H1 (cell line): Measurements from ENCODE around the gene NME4. TPM values are rescaled to one million over a fixed set of nuclear protein-coding genes. Genes with fewer than 3 reads are reported as not detected.

Experiments
- polyA plus RNA-seq, 7 experiments: library from polyadenylated mRNA; depleted of rRNA in 3 of 7; stranded (reverse) in 5 of 7; unstranded in 2 of 7; fragments of >200 nt in 5 of 7; fragments of 200-250 nt in 2 of 7; gene quantifications; 1 replicate in 5 of 7; 2 replicates in 1 of 7; 4 replicates in 1 of 7; pipeline versions ENCODE4 v1.2.1 to v1.2.3, GENCODE V29; 2011 to 2013; ENCODE audit warnings: missing spikeins in 2 of 7, mixed read lengths in 2 of 7
- total RNA-seq: library from RNA; stranded (reverse); fragmentation: NEBNext Ultra II Directional; extraction: Animal tissue kit (Norgen Biotek cat#: 25700); gene quantifications from 2 replicates; pipeline ENCODE4 v1.2.1, GENCODE V29; 2021
- TF ChIP-seq, protein P1 (sequence below): fragments of 300-600 bp; sonication (generic); IDR thresholded peaks from 2 replicates; pipeline ENCODE4 v1.7.1; 2012; ENCODE audit warnings: low read length, moderate library complexity, mild to moderate bottlenecking, inconsistent platforms; ENCODE audit not compliant: insufficient replicate concordance

NME4 gene
- total and polyA plus RNA-seq, 2 of the 8 experiments (the other 6 are each of a cell fraction or from before 2014, with no cell fraction given): 408 to 863 TPM

DNA sequence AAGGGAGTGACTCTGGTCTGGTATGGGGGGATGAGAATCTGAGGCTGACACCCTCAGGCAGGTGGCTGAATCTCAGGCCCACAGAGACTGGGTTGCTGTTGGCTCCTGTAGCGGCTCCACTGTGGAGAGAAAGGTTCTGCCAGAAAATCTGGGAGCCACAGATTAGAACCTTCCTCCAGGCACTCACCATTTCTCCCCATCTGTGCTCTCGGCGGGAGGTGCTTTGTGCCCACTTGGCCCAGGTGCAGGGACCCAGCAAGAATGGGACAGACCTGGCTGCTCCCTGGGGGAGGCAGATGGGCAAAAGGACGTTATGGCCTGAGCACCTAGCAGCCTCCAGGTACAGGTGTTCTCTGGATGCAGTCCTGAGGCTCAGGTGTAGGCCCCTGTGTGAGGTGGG is 48.6 kb downstream of the NME4 start (continued):
- TF ChIP-seq, protein P1, sequence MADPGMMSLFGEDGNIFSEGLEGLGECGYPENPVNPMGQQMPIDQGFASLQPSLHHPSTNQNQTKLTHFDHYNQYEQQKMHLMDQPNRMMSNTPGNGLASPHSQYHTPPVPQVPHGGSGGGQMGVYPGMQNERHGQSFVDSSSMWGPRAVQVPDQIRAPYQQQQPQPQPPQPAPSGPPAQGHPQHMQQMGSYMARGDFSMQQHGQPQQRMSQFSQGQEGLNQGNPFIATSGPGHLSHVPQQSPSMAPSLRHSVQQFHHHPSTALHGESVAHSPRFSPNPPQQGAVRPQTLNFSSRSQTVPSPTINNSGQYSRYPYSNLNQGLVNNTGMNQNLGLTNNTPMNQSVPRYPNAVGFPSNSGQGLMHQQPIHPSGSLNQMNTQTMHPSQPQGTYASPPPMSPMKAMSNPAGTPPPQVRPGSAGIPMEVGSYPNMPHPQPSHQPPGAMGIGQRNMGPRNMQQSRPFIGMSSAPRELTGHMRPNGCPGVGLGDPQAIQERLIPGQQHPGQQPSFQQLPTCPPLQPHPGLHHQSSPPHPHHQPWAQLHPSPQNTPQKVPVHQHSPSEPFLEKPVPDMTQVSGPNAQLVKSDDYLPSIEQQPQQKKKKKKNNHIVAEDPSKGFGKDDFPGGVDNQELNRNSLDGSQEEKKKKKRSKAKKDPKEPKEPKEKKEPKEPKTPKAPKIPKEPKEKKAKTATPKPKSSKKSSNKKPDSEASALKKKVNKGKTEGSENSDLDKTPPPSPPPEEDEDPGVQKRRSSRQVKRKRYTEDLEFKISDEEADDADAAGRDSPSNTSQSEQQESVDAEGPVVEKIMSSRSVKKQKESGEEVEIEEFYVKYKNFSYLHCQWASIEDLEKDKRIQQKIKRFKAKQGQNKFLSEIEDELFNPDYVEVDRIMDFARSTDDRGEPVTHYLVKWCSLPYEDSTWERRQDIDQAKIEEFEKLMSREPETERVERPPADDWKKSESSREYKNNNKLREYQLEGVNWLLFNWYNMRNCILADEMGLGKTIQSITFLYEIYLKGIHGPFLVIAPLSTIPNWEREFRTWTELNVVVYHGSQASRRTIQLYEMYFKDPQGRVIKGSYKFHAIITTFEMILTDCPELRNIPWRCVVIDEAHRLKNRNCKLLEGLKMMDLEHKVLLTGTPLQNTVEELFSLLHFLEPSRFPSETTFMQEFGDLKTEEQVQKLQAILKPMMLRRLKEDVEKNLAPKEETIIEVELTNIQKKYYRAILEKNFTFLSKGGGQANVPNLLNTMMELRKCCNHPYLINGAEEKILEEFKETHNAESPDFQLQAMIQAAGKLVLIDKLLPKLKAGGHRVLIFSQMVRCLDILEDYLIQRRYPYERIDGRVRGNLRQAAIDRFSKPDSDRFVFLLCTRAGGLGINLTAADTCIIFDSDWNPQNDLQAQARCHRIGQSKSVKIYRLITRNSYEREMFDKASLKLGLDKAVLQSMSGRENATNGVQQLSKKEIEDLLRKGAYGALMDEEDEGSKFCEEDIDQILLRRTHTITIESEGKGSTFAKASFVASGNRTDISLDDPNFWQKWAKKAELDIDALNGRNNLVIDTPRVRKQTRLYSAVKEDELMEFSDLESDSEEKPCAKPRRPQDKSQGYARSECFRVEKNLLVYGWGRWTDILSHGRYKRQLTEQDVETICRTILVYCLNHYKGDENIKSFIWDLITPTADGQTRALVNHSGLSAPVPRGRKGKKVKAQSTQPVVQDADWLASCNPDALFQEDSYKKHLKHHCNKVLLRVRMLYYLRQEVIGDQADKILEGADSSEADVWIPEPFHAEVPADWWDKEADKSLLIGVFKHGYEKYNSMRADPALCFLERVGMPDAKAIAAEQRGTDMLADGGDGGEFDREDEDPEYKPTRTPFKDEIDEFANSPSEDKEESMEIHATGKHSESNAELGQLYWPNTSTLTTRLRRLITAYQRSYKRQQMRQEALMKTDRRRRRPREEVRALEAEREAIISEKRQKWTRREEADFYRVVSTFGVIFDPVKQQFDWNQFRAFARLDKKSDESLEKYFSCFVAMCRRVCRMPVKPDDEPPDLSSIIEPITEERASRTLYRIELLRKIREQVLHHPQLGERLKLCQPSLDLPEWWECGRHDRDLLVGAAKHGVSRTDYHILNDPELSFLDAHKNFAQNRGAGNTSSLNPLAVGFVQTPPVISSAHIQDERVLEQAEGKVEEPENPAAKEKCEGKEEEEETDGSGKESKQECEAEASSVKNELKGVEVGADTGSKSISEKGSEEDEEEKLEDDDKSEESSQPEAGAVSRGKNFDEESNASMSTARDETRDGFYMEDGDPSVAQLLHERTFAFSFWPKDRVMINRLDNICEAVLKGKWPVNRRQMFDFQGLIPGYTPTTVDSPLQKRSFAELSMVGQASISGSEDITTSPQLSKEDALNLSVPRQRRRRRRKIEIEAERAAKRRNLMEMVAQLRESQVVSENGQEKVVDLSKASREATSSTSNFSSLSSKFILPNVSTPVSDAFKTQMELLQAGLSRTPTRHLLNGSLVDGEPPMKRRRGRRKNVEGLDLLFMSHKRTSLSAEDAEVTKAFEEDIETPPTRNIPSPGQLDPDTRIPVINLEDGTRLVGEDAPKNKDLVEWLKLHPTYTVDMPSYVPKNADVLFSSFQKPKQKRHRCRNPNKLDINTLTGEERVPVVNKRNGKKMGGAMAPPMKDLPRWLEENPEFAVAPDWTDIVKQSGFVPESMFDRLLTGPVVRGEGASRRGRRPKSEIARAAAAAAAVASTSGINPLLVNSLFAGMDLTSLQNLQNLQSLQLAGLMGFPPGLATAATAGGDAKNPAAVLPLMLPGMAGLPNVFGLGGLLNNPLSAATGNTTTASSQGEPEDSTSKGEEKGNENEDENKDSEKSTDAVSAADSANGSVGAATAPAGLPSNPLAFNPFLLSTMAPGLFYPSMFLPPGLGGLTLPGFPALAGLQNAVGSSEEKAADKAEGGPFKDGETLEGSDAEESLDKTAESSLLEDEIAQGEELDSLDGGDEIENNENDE: no peak
